ENCODE measurements around the gene DOC2B. TPM values are rescaled to one million over a fixed set of nuclear protein-coding genes. Genes with fewer than 3 reads are reported as not detected.

The DOC2B gene
- total RNA-seq, 1 experiment from 2014 or later = 15.2 TPM

DNA sequence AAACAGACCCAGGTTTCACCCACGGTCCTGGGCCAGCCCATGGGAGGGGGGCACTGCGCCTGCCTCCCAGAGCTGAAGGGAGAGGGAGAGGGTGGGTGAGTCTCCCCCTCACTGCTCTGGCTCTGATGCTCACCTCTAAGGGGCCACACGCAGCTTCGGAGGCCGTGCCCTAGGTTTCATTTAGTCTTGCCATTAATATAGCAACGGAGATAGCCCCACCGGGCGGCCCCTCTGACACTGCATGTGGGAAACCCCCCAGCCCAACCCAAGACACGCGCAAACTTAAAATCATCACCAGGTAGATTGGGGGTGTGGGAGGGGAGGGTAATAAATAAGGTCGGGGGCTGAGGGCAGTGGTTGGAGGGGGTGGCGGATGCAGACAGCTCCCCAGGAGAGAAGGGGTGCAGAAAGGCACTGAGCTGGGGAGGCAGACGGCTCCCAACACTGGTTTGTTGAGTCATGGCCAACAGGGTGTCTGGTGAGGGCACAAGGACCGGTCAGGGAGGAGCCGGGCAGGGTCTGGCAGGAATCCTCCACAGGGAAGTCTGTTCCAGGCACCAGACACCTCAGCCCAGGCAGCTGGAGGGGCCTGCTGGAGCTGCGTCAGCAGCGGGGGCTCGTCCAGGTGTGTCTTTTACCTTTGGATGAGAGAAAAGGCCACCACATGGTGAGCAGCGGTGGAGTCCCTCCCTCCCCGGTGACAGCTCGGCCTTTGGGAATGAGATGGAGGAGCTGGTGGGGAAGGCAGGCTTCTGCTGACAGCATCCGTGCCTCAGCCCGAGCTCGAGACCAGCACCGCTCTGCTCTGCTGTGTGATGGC, 32.0 kb upstream of the DOC2B start (continued):
- TF ChIP-seq EZH2phosphoT487 (IDR thresholded peaks at IDR 0.05; ENCODE audit: borderline replicate concordance) = no peak
- TF ChIP-seq, protein P1, sequence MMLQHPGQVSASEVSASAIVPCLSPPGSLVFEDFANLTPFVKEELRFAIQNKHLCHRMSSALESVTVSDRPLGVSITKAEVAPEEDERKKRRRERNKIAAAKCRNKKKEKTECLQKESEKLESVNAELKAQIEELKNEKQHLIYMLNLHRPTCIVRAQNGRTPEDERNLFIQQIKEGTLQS (IDR thresholded peaks at IDR 0.05) = no peak
- TF ChIP-seq, protein P2, sequence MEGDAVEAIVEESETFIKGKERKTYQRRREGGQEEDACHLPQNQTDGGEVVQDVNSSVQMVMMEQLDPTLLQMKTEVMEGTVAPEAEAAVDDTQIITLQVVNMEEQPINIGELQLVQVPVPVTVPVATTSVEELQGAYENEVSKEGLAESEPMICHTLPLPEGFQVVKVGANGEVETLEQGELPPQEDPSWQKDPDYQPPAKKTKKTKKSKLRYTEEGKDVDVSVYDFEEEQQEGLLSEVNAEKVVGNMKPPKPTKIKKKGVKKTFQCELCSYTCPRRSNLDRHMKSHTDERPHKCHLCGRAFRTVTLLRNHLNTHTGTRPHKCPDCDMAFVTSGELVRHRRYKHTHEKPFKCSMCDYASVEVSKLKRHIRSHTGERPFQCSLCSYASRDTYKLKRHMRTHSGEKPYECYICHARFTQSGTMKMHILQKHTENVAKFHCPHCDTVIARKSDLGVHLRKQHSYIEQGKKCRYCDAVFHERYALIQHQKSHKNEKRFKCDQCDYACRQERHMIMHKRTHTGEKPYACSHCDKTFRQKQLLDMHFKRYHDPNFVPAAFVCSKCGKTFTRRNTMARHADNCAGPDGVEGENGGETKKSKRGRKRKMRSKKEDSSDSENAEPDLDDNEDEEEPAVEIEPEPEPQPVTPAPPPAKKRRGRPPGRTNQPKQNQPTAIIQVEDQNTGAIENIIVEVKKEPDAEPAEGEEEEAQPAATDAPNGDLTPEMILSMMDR (IDR thresholded peaks at IDR 0.05 in 2 of 3, conservative IDR thresholded peaks at IDR 0.05 in 1 of 3; ENCODE audit: borderline replicate concordance in 1 of 3, insufficient read depth in 1 of 3, low read depth in 2 of 3, low read length in 2 of 3) = no peak

DNA sequence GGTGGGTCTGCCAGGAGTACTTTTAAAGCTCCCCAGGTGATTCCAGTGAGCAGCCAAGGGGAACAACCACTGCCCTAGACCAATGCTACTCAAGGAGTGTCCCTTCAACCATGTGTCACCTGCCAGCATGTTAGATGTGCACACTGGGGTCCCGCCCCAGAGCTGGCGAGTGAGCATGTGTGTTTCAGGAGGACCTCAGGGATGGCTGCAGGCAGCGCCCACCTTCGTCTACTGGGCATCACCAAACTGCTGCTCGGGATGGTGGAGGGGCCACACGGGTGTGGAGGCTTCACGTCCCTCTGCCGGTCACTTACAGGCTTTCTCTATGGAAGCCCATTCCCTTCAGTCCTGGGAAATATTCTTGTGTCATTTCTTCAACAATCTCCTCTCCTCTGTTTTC, 29.0 kb upstream of the DOC2B start:
- Histone ChIP-seq H3K27me3 (ENCODE audit: insufficient read depth, low read length) (no peaks in the 10 kb centered on the region), H3K9ac (ENCODE audit: low read length) (no peak overlapping the region), H3K4me2 (ENCODE audit: low read length) (no peak overlapping the region), H3K4me3 (replicated peaks in 1 of 2; ENCODE audit: low read depth in 1 of 2, low read length in 2 of 2) (no peak overlapping the region), H3K79me2 (ENCODE audit: insufficient read depth, low read length) (no peaks in the 10 kb centered on the region), H2AFZ (ENCODE audit: low read depth, low read length, poor library complexity, severe bottlenecking) (no peak overlapping the region), H3K27ac (ENCODE audit: low read depth, low read length) (no peak overlapping the region), H3K4me1 (ENCODE audit: control insufficient read depth in 1 of 2, insufficient read depth in 2 of 2, low read length in 2 of 2) (peaks cover 0 to under 1% of the 10 kb centered on the region in 2 experiments; a peak in 1 of 4 replicates), H4K20me1 (ENCODE audit: insufficient read depth) (no peaks in the 10 kb centered on the region), H3K9me2 (ENCODE audit: insufficient read depth) (no peaks in the 10 kb centered on the region), H3K9me3 (ENCODE audit: control insufficient read depth in 1 of 2, insufficient read depth in 1 of 2, low read depth in 1 of 2, low read length in 2 of 2) (no peaks in the 10 kb centered on the region), H3K36me3 (ENCODE audit: control insufficient read depth in 1 of 2, insufficient read depth in 2 of 2, low read length in 2 of 2) (no peaks in the 10 kb centered on the region)
- RAD21 ChIA-PET (ENCODE audit: low non-redundant PET in 1 of 2, low total read pairs in 2 of 2, uncharacterized antibody in 2 of 2, unreplicated experiment in 2 of 2) = no interaction called here
- no peak for ATAC-seq
- no peak for DNase-seq (ENCODE audit: low read depth, low spot score)
- POLR2A ChIA-PET = no interaction called here
- no peak for TF ChIP-seq ELF1 (IDR thresholded peaks at IDR 0.05; ENCODE audit: borderline replicate concordance, low read depth)
- TF ChIP-seq ZFX (IDR thresholded peaks at IDR 0.05) = no peak
- no peak for TF ChIP-seq RAD21 (IDR thresholded peaks at IDR 0.05; ENCODE audit: low read depth)
- TF ChIP-seq, protein P1 (IDR thresholded peaks at IDR 0.05) = no peak
- no peak for TF ChIP-seq EZH2phosphoT487 (IDR thresholded peaks at IDR 0.05; ENCODE audit: borderline replicate concordance)
- no peak for TF ChIP-seq EGR1 (IDR thresholded peaks at IDR 0.05; ENCODE audit: low read depth)
- no peak for TF ChIP-seq EZH2 (IDR thresholded peaks at IDR 0.05)
- TF ChIP-seq SRF (IDR thresholded peaks at IDR 0.05; ENCODE audit: low read depth) = no peak
- TF ChIP-seq TCF7L2 (IDR thresholded peaks at IDR 0.05; ENCODE audit: borderline replicate concordance, extremely low read depth, insufficient read depth, insufficient read length) = no peak
- TF ChIP-seq JUND (IDR thresholded peaks at IDR 0.05) = no peak
- TF ChIP-seq, protein P3, sequence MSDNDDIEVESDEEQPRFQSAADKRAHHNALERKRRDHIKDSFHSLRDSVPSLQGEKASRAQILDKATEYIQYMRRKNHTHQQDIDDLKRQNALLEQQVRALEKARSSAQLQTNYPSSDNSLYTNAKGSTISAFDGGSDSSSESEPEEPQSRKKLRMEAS (IDR thresholded peaks at IDR 0.05) = no peak
- TF ChIP-seq, protein P4, sequence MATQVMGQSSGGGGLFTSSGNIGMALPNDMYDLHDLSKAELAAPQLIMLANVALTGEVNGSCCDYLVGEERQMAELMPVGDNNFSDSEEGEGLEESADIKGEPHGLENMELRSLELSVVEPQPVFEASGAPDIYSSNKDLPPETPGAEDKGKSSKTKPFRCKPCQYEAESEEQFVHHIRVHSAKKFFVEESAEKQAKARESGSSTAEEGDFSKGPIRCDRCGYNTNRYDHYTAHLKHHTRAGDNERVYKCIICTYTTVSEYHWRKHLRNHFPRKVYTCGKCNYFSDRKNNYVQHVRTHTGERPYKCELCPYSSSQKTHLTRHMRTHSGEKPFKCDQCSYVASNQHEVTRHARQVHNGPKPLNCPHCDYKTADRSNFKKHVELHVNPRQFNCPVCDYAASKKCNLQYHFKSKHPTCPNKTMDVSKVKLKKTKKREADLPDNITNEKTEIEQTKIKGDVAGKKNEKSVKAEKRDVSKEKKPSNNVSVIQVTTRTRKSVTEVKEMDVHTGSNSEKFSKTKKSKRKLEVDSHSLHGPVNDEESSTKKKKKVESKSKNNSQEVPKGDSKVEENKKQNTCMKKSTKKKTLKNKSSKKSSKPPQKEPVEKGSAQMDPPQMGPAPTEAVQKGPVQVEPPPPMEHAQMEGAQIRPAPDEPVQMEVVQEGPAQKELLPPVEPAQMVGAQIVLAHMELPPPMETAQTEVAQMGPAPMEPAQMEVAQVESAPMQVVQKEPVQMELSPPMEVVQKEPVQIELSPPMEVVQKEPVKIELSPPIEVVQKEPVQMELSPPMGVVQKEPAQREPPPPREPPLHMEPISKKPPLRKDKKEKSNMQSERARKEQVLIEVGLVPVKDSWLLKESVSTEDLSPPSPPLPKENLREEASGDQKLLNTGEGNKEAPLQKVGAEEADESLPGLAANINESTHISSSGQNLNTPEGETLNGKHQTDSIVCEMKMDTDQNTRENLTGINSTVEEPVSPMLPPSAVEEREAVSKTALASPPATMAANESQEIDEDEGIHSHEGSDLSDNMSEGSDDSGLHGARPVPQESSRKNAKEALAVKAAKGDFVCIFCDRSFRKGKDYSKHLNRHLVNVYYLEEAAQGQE (IDR thresholded peaks at IDR 0.05; ENCODE audit: low read depth) = no peak
- TF ChIP-seq POLR2AphosphoS5 (IDR thresholded peaks at IDR 0.05; ENCODE audit: low read depth, low read length) = no peak
- no peak for TF ChIP-seq YY1 (IDR thresholded peaks at IDR 0.05; ENCODE audit: extremely low read depth, insufficient replicate concordance, low read depth, low read length)
- CTCF ChIA-PET = no interaction called here
- intact Hi-C loops (cut with micrococcal nuclease) = no loop called here
- no TSS peak for BruUV-seq (replicated peaks)

Measured in HCT116 (cell line).